ENCODE measurements around the gene UTP14C.
"Not testable (repeated sequence)": the region's sequence is repeated elsewhere in the genome, so short reads cannot be mapped to it uniquely, and the experiment has no call there.

Gene UTP14C

GRCh38 chr13:52053460-52053859 is 29.0 kb downstream of the UTP14C start:
- H3K4me3 Mint-ChIP-seq, result no peak overlapping the region
- DNase-seq (ENCODE audit: low spot score in 2 of 2) (no peak), ATAC-seq (no peak)
- H3K27ac Mint-ChIP-seq, result no peak overlapping the region
- peaks cover 9% of the 10 kb centered on the region for H3K9me3 Mint-ChIP-seq
- H3K36me3 Mint-ChIP-seq, result no peaks in the 10 kb centered on the region
- H3K4me1 Mint-ChIP-seq, result no peaks in the 10 kb centered on the region

- ATAC-seq; H3K4me3 Mint-ChIP-seq; H3K9me3 Mint-ChIP-seq; H3K4me1 Mint-ChIP-seq; H3K36me3 Mint-ChIP-seq; DNase-seq (ENCODE audit: low spot score in 2 of 2); H3K27ac Mint-ChIP-seq: not testable (repeated sequence)
Observed at GRCh38 chr13:52061064-52061463, 36.6 kb downstream of the UTP14C start.

- no peak for ATAC-seq
- H3K4me3 Mint-ChIP-seq, result no peak overlapping the region
- no peaks in the 10 kb centered on the region for H3K36me3 Mint-ChIP-seq
Observed at GRCh38 chr13:52061587-52061986, 37.1 kb downstream of the UTP14C start.

GRCh38 chr13:52067237-52067636 is 42.7 kb downstream of the UTP14C start:
- no peak overlapping the region for H3K4me3 Mint-ChIP-seq
- H3K4me1 Mint-ChIP-seq, result peaks cover 5% of the 10 kb centered on the region
- H3K27ac Mint-ChIP-seq, result no peak overlapping the region
- peaks cover 9% of the 10 kb centered on the region for H3K36me3 Mint-ChIP-seq
- ATAC-seq (no peak), DNase-seq (ENCODE audit: low spot score in 2 of 2) (no peak)
- peaks cover 12% of the 10 kb centered on the region for H3K9me3 Mint-ChIP-seq

More at GRCh38 chr13:52061587-52061986, 37.1 kb downstream of the UTP14C start:
- H3K27ac Mint-ChIP-seq, result no peak overlapping the region
- H3K9me3 Mint-ChIP-seq, result peaks cover 3% of the 10 kb centered on the region
- H3K4me1 Mint-ChIP-seq, result no peaks in the 10 kb centered on the region
- DNase-seq (ENCODE audit: low spot score in 2 of 2), result no peak

GRCh38 chr13:52070929-52071523 is 46.5 kb downstream of the UTP14C start:
- Mint-ChIP-seq H3K27ac (no peak overlapping the region), H3K36me3 (peaks cover 9% of the 10 kb centered on the region), H3K9me3 (peaks cover 12% of the 10 kb centered on the region), H3K4me3 (no peak overlapping the region), H3K4me1 (peaks cover 5% of the 10 kb centered on the region)
- ATAC-seq, result peak; percentile 58
- no peak for DNase-seq (ENCODE audit: low spot score in 2 of 2)
